IMR-90 (cell line): ENCODE measurements around the gene CDH2. TPM values are rescaled to one million over a fixed set of nuclear protein-coding genes. Genes with fewer than 3 reads are reported as not detected.

ENCODE experiments used
- ATAC-seq: fragments of 200-7000 bp; cut with Tn5 transposase; 2 replicates; pipeline ENCODE4 v1.9.1; 2020; ENCODE audit warnings: low read depth, mild to moderate bottlenecking, moderate library complexity
- BruUV-seq: library from RNA; stranded (reverse); fragments of 400-500 nt; replicated peaks from 2 replicates; lab custom pipeline; 2021; lab: Mats Ljungman, UMichigan
- CTCF ChIA-PET: fragments of 300-600 bp; formaldehyde crosslinking; extraction: SDS; loops from one replicate; lab custom pipeline; 2021; ENCODE audit warnings: antibody characterized with exemption; lab: Yijun Ruan, JAX
- POLR2A ChIA-PET: fragments of 300-600 bp; sonication (Branson Sonifier 250); formaldehyde crosslinking; loops from one replicate; lab custom pipeline; 2022; ENCODE audit warnings: antibody characterized with exemption; ENCODE audit not compliant: unreplicated experiment; lab: Charles Lee
- DNase-seq: peaks from one replicate; pipeline ENCODE4 v3.0.0; 2013
- H2AFZ ChIP-seq: replicated peaks from 2 replicates; pipeline ENCODE3; 2013; ENCODE audit warnings: low read length, mild to moderate bottlenecking; ENCODE audit not compliant: poor library complexity
- H2AK5ac ChIP-seq: 2 replicates; pipeline ENCODE4 v1.6.1; 2013; ENCODE audit warnings: low read depth, low read length, inconsistent platforms
- H2AK9ac ChIP-seq: replicated peaks from 2 replicates; pipeline ENCODE3; 2013; ENCODE audit warnings: mild to moderate bottlenecking, low read depth, low read length, moderate library complexity; ENCODE audit not compliant: poor library complexity
- H2BK120ac ChIP-seq: 2 replicates; pipeline ENCODE4 v1.6.1; 2013; ENCODE audit warnings: low read depth, low read length, inconsistent platforms
- H2BK15ac ChIP-seq: 3 replicates; pipeline ENCODE4 v1.6.1; 2013; ENCODE audit warnings: low read depth, low read length, inconsistent platforms
- H2BK20ac ChIP-seq: 2 replicates; pipeline ENCODE4 v1.6.1; 2013; ENCODE audit warnings: low read depth, mild to moderate bottlenecking, inconsistent platforms, low read length, moderate library complexity
- H2BK5ac ChIP-seq: 2 replicates; pipeline ENCODE4 v1.6.1; 2013; ENCODE audit warnings: mild to moderate bottlenecking, low read depth, low read length, inconsistent platforms; ENCODE audit not compliant: poor library complexity, severe bottlenecking
- H3K14ac ChIP-seq: replicated peaks from 2 replicates; pipeline ENCODE4 v1.6.1; 2013; ENCODE audit warnings: low read depth, low read length, inconsistent platforms
- H3K18ac ChIP-seq: 2 replicates; pipeline ENCODE4 v1.6.1; 2013; ENCODE audit warnings: low read depth, low read length, control low read depth
- H3K23ac ChIP-seq: 2 replicates; pipeline ENCODE4 v1.6.1; 2013; ENCODE audit warnings: low read depth, low read length, inconsistent platforms
- H3K27ac ChIP-seq: 2 replicates; pipeline ENCODE4 v1.5.1; 2013; ENCODE audit warnings: mild to moderate bottlenecking, control low read depth, low read length; ENCODE audit not compliant: insufficient read depth
- H3K27me3 ChIP-seq: 2 replicates; pipeline ENCODE4 v1.6.1; 2013; ENCODE audit warnings: low read length; ENCODE audit not compliant: control insufficient read depth, insufficient read depth
- H3K36me3 ChIP-seq: 2 replicates; pipeline ENCODE4 v1.6.1; 2013; ENCODE audit warnings: low read length, mixed read lengths; ENCODE audit not compliant: control insufficient read depth, insufficient read depth
- H3K4ac ChIP-seq: 2 replicates; pipeline ENCODE4 v1.6.1; 2013; ENCODE audit warnings: low read depth, low read length, inconsistent platforms
- H3K4me1 ChIP-seq: 2 replicates; pipeline ENCODE4 v1.6.1; 2013; ENCODE audit warnings: low read length, mixed read lengths; ENCODE audit not compliant: control insufficient read depth, insufficient read depth
- H3K4me2 ChIP-seq: 2 replicates; pipeline ENCODE4 v1.6.1; 2013; ENCODE audit warnings: low read depth, mild to moderate bottlenecking, control low read depth, low read length, moderate library complexity
- H3K4me3 ChIP-seq: 2 replicates; pipeline ENCODE4 v1.5.1; 2013; ENCODE audit warnings: low read depth, mild to moderate bottlenecking, control low read depth, low read length, moderate library complexity; ENCODE audit not compliant: insufficient read depth
- H3K56ac ChIP-seq: 2 replicates; pipeline ENCODE4 v1.6.1; 2013; ENCODE audit warnings: low read length, inconsistent platforms; ENCODE audit not compliant: insufficient read depth; ENCODE audit errors: extremely low read depth
- H3K79me1 ChIP-seq, 2 experiments: 2 replicates each; pipeline ENCODE4 v1.6.1; 2013; ENCODE audit warnings: low read length in 2 of 2, inconsistent platforms in 1 of 2, low read depth in 1 of 2
- H3K9ac ChIP-seq: 2 replicates; pipeline ENCODE4 v1.6.1; 2013; ENCODE audit warnings: low read depth, low read length, control low read depth
- H3K9me1 ChIP-seq: 2 replicates; pipeline ENCODE4 v1.6.1; 2013; ENCODE audit warnings: low read length, inconsistent platforms; ENCODE audit not compliant: insufficient read depth
- H3K9me3 ChIP-seq: 2 replicates; pipeline ENCODE4 v1.6.1; 2013; ENCODE audit warnings: low read length; ENCODE audit not compliant: control insufficient read depth, insufficient read depth
- H4K20me1 ChIP-seq: 2 replicates; pipeline ENCODE4 v1.6.1; 2013; ENCODE audit warnings: low read length, inconsistent platforms; ENCODE audit not compliant: insufficient read depth
- H4K5ac ChIP-seq: 2 replicates; pipeline ENCODE4 v1.6.1; 2013; ENCODE audit warnings: mild to moderate bottlenecking, low read depth, low read length, control low read depth
- H4K8ac ChIP-seq, 2 experiments: 2 replicates each; pipeline ENCODE4 v1.6.1; 2013; ENCODE audit warnings: low read depth in 2 of 2, low read length in 2 of 2, control low read depth in 1 of 2, inconsistent platforms in 1 of 2
- H4K91ac ChIP-seq: 2 replicates; pipeline ENCODE4 v1.6.1; 2013; ENCODE audit warnings: low read depth, low read length, inconsistent platforms; ENCODE audit not compliant: insufficient read depth
- CHD1 ChIP-seq: IDR thresholded peaks from 2 replicates; pipeline ENCODE4 v1.6.1; 2012; ENCODE audit warnings: low read depth, low read length, improper control_type of control experiment
- CTCF ChIP-seq: conservative IDR thresholded peaks from 2 replicates; pipeline ENCODE4 v1.5.1; 2012; ENCODE audit warnings: mild to moderate bottlenecking, low read depth, low read length, improper control_type of control experiment
- FOS ChIP-seq: fragments of 150-350 bp; IDR thresholded peaks from 2 replicates; pipeline ENCODE4 v1.6.1; 2016; ENCODE audit warnings: low read depth, low read length
- RFX5 ChIP-seq: IDR thresholded peaks from 2 replicates; pipeline ENCODE4 v1.8.0; 2012; ENCODE audit warnings: low read depth, mild to moderate bottlenecking, low read length, moderate library complexity
- SMC3 ChIP-seq: fragments of 150-350 bp; IDR thresholded peaks from 2 replicates; pipeline ENCODE4 v1.6.1; 2016; ENCODE audit warnings: low read depth, mild to moderate bottlenecking, antibody characterized with exemption, low read length, moderate library complexity
- WGBS, 2 experiments: methylation state at CpG; one replicate each; pipeline versions ENCODE4 v1.1.5 to v1.1.7; 2013; ENCODE audit warnings: missing lambda C conversion rate in 2 of 2; ENCODE audit not compliant: insufficient read length in 1 of 2; ENCODE audit errors: extremely low coverage in 2 of 2; 5-methylcytosine and 5-hydroxymethylcytosine counted together
- dilution Hi-C: fragments of 300-500 bp; cut with HindIII; formaldehyde crosslinking; loops from one replicate; pipeline ENCODE4 v1.14.3; 2018; ENCODE audit warnings: low sequenced_read_pairs; ENCODE audit not compliant: unreplicated experiment
- in situ Hi-C: fragments of 300-500 bp; cut with MboI; formaldehyde crosslinking; loops from 3 replicates; pipeline ENCODE4 v1.14.3; 2019; ENCODE audit warnings: low sequenced_read_pairs, inconsistent platforms, mixed read lengths
- intact Hi-C: fragments of 100-400 bp; cut with micrococcal nuclease; formaldehyde crosslinking; loops from 2 replicates; pipeline ENCODE4 v1.10.0; 2022
- polyA plus RNA-seq, 3 experiments: library from polyadenylated mRNA; depleted of rRNA; stranded (reverse); fragments of >200 nt; gene quantifications; 2 replicates each; pipeline ENCODE4 v1.2.3, GENCODE V29; 2012; ENCODE audit warnings: low replicate concordance in 1 of 3
- total RNA-seq: library from RNA; depleted of rRNA; stranded (reverse); fragments of >200 nt; gene quantifications from 2 replicates; pipeline ENCODE4 v1.2.3, GENCODE V29; 2012

CDH2 gene
- total and polyA plus RNA-seq, 2 of the 4 experiments (the other 2 are of a cell fraction), result 55.6 to 111 TPM

GRCh38 chr18:27956001-27956640, 220.8 kb downstream of the CDH2 start:
- Histone ChIP-seq H3K27me3 (no peaks in the 10 kb centered on the region), H2BK120ac (no peak overlapping the region), H3K79me1 (peaks cover 4% of the 10 kb centered on the region in 2 experiments; a peak in 3 of 4 replicates), H3K56ac (no peak overlapping the region), H4K8ac (no peak overlapping the region), H3K23ac (no peak overlapping the region), H3K9ac (no peak overlapping the region), H3K9me3 (no peaks in the 10 kb centered on the region), H3K27ac (no peak overlapping the region), H3K4me2 (no peak overlapping the region), H3K4me3 (no peak overlapping the region), H2AFZ (no peak overlapping the region), H2BK20ac (no peak overlapping the region), H3K4ac (no peak overlapping the region), H2BK5ac (no peak overlapping the region), H3K36me3 (peaks cover 6% of the 10 kb centered on the region; the same call in 1 of the 2 replicates), H3K4me1 (peaks cover 3% of the 10 kb centered on the region), H4K91ac (no peak overlapping the region), H2AK9ac (no peak overlapping the region), H3K9me1 (no peaks in the 10 kb centered on the region; the same call in 1 of the 2 replicates), H4K5ac (no peak overlapping the region), H2AK5ac (no peak overlapping the region), H3K14ac (no peak overlapping the region), H2BK15ac (no peak overlapping the region), H4K20me1 (no peaks in the 10 kb centered on the region), H3K18ac (no peak overlapping the region)
- no peak for TF ChIP-seq CHD1
- no peak for TF ChIP-seq FOS
- no peak for TF ChIP-seq SMC3
- no peak for TF ChIP-seq RFX5
- no peak for TF ChIP-seq CTCF
- POLR2A ChIA-PET, result no interaction called here
- WGBS, 2 experiments, result no CpG with 5 or more reads among the region's 6 CpGs
- no peak for DNase-seq
- BruUV-seq, result no TSS peak
- CTCF ChIA-PET, result no interaction called here
- in situ Hi-C loops, result no loop called here
- dilution Hi-C loops, result no loop called here
- ATAC-seq, result no peak
- intact Hi-C loops, result loop anchor here (10.0 kb wide), 1 partner anchor 219 kb away; the partner anchor contains the start of gene CDH2
